DLD1 (cell line): Measurements from ENCODE around the gene FAT1.

Experiments used
- in situ Hi-C: cut with HindIII; loops from 2 replicates; pipeline ENCODE4 v1.10.0; 2017; ENCODE audit warnings: low sequenced_read_pairs

Gene FAT1

GRCh38 chr4:186586205-186586604 lies 137.5 kb downstream of the FAT1 start:
- in situ Hi-C loops, result loop anchor here (5.0 kb wide), 1 partner anchor 36 kb away; no protein-coding TSS in a partner anchor

- in situ Hi-C loops, result loop anchor here (5.0 kb wide), 1 partner anchor 37 kb away; no protein-coding TSS in a partner anchor
Measured at GRCh38 chr4:186584912-186585311, 138.7 kb downstream of the FAT1 start.

- in situ Hi-C loops, result no loop called here
Measured at GRCh38 chr4:186581421-186581820, 142.2 kb downstream of the FAT1 start.

GRCh38 chr4:186580669-186581068 lies 143.0 kb downstream of the FAT1 start:
- in situ Hi-C loops, result no loop called here

DNA sequence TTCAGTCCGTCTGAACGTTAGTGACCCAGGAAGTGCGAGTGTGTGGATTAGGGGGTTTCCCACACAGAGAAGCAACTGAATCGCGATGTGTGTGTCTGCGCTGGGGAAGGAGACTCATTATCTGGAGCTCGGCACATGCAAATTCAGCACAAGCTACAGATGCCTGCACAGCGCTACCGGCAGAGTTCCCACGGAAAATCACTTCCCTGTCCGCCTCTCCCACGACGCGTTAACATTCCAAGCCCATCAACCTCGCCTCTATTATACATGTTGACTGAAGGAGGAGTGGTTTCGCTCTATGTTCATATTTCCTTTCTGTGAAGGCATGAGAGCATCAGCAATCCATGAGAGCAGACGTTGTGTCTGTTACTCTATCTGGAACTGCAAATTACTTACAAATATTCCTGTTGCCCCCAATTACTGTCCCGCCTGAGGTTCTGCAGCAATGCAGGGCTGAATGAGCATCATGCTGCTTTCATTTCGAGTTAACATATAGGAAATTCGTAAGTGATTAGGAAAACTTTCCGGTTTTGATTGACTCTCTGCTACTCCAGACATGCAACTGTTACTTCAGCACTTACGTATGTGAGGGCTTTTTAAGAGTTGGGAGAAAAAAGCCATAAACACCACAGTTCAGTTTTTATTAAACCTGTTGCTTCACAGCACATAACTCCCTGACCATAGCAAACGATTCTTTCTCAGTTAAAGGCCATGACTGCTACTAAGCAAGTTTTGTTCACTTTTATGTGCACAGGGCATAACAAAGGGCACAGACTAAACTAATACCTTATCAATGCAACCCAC lies 153.3 kb downstream of the FAT1 start:
- in situ Hi-C loops, result no loop called here

DNA sequence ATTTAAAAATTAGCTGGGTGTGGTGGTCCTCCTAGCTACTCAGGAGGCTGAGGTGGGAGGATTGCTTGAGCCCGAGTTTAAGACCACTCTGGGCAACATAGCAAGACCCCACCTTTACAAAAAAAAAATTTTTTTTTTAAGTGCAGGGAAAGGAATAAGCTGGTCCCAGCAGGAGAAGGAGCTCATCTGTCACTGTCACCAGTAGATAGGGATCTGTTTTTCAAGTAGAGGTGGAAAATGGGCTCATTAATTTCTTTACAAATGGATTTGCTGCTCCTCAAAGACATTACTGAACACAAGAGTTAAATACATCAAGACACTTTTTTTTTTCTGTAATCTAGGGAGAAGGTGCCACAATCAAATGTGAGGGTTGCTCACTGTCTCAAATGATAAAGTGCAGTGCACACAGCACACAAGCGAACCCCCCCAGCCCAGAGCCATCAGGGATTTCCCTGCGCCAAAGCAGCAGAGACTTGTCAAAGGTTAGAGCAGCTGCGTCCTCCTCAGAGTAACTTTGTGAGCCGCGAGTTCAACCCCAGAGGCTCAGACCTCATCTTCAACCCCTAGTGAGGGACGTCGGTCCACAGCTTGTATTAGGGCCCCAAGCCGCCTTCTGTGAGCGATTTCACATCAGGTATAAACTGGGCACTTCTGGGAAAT lies 154.0 kb downstream of the FAT1 start:
- in situ Hi-C loops, result no loop called here

DNA sequence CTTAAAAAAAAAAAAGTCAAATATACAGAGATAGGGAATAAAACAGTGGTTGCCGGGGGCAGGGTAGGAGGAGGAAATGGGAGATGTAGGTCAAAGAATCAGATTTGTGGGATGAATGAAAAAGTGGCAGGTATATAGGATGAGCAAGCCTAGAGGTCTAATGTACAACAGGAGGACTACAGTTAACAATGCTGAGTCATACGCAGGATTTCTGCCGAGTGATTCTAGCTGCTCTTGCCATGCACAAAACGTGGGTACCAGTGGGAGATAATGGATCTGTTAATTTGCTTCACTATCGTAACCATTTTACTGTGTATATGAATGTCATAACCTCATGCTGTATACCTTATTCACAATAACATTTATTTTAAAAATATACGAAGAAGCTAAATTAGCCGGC lies 157.6 kb downstream of the FAT1 start:
- in situ Hi-C loops, result no loop called here

GRCh38 chr4:186563761-186564160 lies 159.9 kb downstream of the FAT1 start:
- in situ Hi-C loops, result no loop called here

- in situ Hi-C loops, result no loop called here
Measured at GRCh38 chr4:186561748-186562147, 161.9 kb downstream of the FAT1 start.

DNA sequence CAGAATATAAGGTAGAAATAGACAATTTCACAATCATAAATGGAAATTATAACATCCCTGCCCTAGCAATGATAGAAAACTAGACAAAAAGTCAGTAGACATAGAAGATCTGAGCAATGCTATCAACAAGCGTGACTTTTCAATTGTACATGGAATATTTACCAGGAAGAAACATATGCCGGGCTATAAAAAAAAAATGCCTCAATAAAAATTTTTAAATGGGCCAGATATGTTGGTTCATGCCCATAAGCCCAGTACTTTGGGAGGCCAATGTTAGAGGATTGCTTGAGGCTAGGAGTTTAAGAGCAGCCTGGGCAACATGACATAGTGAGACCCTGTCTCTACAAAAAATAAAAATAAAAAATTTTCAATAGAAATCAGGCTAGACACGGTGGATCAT lies 163.0 kb downstream of the FAT1 start:
- in situ Hi-C loops, result no loop called here

- in situ Hi-C loops, result loop anchor here (10.0 kb wide), 1 partner anchor 123 kb away; no protein-coding TSS in a partner anchor
Measured at GRCh38 chr4:186557486-186557885, 166.2 kb downstream of the FAT1 start.

- in situ Hi-C loops, result loop anchor here (10.0 kb wide), 1 partner anchor 122 kb away; no protein-coding TSS in a partner anchor
Measured at GRCh38 chr4:186557061-186557460, 166.6 kb downstream of the FAT1 start.

GRCh38 chr4:186554914-186555827 lies 168.5 kb downstream of the FAT1 start, which contains the start of gene MTNR1A:
Gene MTNR1A (minus strand): TSS chr4:186555567. CDS start chr4:186555365, 202 bp downstream.
- in situ Hi-C loops, result loop anchor here (10.0 kb wide), 1 partner anchor 120 kb away; no protein-coding TSS in a partner anchor

DNA sequence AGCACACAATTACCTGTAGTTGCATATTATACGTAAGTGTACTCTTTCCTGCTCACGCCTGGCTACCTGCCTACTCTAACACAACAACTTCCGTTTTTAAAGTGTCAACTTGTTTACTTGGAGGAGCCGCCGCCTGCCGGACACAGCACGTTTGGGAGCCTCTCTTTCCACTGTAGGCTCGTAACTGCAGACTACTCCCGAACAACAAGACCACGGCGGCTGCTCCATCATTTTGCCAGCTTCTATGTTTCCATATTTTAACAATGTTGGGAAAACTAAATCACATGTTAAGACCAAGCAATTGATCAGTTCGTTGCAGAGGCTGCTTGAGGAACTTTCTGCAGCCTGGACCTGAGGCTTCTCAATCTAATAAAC lies 169.1 kb downstream of the FAT1 start:
- in situ Hi-C loops, result loop anchor here (10.0 kb wide), 1 partner anchor 120 kb away; no protein-coding TSS in a partner anchor

GRCh38 chr4:186553717-186554116 lies 169.9 kb downstream of the FAT1 start:
- in situ Hi-C loops, result loop anchor here (10.0 kb wide), 1 partner anchor 119 kb away; no protein-coding TSS in a partner anchor

DNA sequence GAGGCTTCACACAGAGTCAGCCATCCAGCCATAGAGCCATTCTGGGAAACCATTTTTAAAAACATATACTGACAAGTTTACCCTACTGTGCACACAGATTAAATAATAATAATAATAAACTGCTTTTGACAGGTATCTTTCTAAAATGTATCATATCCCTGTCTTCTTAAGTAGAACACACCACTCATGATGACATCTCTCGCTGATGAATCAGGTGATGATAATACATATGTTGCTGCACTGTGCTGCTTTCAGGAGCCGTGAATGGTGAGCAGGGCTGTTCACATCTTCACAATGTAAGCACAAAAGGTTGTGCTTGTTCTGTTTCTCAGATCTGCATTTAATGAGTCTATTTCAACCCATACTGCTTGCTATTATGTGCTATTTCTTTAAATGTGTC lies 171.8 kb downstream of the FAT1 start:
- in situ Hi-C loops, result loop anchor here (10.0 kb wide), 1 partner anchor 117 kb away; no protein-coding TSS in a partner anchor

DNA sequence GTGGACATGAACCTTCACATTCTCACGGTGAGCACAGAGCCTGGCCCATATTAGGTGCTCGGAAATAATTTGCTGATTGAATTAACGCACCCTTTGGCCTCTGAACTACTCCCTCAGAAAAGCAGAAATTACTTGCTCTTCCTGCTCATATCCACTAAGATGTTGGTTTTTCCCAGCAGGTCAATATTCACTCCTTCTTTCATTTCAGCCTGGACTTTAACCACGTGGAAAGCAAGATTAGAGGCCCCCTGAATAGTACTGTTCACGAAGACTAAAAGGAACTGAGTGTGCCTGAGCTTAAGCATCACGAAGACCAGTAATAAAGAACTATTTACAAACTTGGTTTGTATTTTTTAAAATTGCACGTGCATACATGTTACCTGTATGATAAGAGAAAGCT lies 178.2 kb downstream of the FAT1 start:
- in situ Hi-C loops, result no loop called here

GRCh38 chr4:186543206-186543605 lies 180.4 kb downstream of the FAT1 start:
- in situ Hi-C loops, result no loop called here

GRCh38 chr4:186541801-186542200 lies 181.9 kb downstream of the FAT1 start:
- in situ Hi-C loops, result no loop called here

- in situ Hi-C loops, result no loop called here
Measured at GRCh38 chr4:186537843-186538521, 185.7 kb downstream of the FAT1 start.
